Measurements from ENCODE around the gene FAM237A.

DNA sequence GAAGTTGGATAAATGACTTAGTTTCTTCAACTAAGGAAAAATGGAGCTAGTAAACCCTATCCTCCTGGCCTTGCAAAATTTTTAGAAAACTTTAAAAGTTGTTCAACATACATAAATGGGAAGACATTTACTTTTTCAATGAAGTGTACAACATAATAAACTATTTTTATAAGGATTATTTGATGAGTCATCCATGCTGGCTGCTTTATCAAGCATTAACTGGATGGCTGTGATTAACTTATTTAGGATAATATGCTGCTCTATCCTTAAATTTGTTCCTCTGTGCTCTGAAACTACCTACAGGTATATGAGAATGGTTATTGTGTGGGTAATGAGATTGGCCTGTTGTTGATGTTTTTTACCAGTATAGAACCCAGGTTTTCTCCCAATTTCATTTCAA is 54.6 kb downstream of the FAM237A start:
- TF ChIP-seq, protein P1, sequence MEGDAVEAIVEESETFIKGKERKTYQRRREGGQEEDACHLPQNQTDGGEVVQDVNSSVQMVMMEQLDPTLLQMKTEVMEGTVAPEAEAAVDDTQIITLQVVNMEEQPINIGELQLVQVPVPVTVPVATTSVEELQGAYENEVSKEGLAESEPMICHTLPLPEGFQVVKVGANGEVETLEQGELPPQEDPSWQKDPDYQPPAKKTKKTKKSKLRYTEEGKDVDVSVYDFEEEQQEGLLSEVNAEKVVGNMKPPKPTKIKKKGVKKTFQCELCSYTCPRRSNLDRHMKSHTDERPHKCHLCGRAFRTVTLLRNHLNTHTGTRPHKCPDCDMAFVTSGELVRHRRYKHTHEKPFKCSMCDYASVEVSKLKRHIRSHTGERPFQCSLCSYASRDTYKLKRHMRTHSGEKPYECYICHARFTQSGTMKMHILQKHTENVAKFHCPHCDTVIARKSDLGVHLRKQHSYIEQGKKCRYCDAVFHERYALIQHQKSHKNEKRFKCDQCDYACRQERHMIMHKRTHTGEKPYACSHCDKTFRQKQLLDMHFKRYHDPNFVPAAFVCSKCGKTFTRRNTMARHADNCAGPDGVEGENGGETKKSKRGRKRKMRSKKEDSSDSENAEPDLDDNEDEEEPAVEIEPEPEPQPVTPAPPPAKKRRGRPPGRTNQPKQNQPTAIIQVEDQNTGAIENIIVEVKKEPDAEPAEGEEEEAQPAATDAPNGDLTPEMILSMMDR (IDR thresholded peaks at IDR 0.05; ENCODE audit: insufficient read depth, low read length) = no peak
- TF ChIP-seq, protein P2, sequence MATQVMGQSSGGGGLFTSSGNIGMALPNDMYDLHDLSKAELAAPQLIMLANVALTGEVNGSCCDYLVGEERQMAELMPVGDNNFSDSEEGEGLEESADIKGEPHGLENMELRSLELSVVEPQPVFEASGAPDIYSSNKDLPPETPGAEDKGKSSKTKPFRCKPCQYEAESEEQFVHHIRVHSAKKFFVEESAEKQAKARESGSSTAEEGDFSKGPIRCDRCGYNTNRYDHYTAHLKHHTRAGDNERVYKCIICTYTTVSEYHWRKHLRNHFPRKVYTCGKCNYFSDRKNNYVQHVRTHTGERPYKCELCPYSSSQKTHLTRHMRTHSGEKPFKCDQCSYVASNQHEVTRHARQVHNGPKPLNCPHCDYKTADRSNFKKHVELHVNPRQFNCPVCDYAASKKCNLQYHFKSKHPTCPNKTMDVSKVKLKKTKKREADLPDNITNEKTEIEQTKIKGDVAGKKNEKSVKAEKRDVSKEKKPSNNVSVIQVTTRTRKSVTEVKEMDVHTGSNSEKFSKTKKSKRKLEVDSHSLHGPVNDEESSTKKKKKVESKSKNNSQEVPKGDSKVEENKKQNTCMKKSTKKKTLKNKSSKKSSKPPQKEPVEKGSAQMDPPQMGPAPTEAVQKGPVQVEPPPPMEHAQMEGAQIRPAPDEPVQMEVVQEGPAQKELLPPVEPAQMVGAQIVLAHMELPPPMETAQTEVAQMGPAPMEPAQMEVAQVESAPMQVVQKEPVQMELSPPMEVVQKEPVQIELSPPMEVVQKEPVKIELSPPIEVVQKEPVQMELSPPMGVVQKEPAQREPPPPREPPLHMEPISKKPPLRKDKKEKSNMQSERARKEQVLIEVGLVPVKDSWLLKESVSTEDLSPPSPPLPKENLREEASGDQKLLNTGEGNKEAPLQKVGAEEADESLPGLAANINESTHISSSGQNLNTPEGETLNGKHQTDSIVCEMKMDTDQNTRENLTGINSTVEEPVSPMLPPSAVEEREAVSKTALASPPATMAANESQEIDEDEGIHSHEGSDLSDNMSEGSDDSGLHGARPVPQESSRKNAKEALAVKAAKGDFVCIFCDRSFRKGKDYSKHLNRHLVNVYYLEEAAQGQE (IDR thresholded peaks at IDR 0.05; ENCODE audit: insufficient replicate concordance, low read depth) = no peak
- TF ChIP-seq POLR2AphosphoS5 (IDR thresholded peaks at IDR 0.05; ENCODE audit: low read depth) = no peak
- no peak for TF ChIP-seq GABPA (IDR thresholded peaks at IDR 0.05; ENCODE audit: low read depth)

Measured in HL-60 (cell line).